Stimulated activated CD8-positive, alpha-beta memory T cell treated with anti-CD3 and anti-CD28 coated beads, Interleukin-4, amount 100 ng/mL, for 4 hours (primary cell): ENCODE data around the gene C1QTNF9B.
"Not testable (repeated sequence)": the region's sequence is repeated elsewhere in the genome, so short reads cannot be mapped to it uniquely, and the experiment has no call there.

Experiments used
- DNase-seq, 2 donors: peaks; one replicate each; pipeline ENCODE4 v3.0.0-alpha.2; 2020; ENCODE audit warnings: low read depth in 2 of 2, low spot score in 1 of 2

Gene C1QTNF9B

GRCh38 chr13:23897452-23897919, at the start of gene C1QTNF9B:
Gene C1QTNF9B, minus strand, starts transcription at chr13:23897502.
- DNase-seq = not testable (repeated sequence)

- no peak for DNase-seq
These were observed 49.6 kb upstream of the C1QTNF9B start for GRCh38 chr13:23946900-23947299.

- no peak for DNase-seq
These were observed 48.8 kb upstream of the C1QTNF9B start for GRCh38 chr13:23946067-23946466.

GRCh38 chr13:23945612-23946011, 48.3 kb upstream of the C1QTNF9B start:
- DNase-seq = no peak

- no peak for DNase-seq
These were observed 43.9 kb upstream of the C1QTNF9B start for GRCh38 chr13:23941211-23941610.

GRCh38 chr13:23939666-23940065, 42.4 kb upstream of the C1QTNF9B start:
- DNase-seq = not testable (repeated sequence)

GRCh38 chr13:23934520-23934919, 37.2 kb upstream of the C1QTNF9B start:
- no peak for DNase-seq

- DNase-seq = no peak
These were observed 31.7 kb upstream of the C1QTNF9B start for GRCh38 chr13:23928985-23929384.

GRCh38 chr13:23923031-23923430, 25.7 kb upstream of the C1QTNF9B start:
- DNase-seq = no peak

GRCh38 chr13:23922005-23922932, 25.0 kb upstream of the C1QTNF9B start:
- DNase-seq = no peak

- no peak for DNase-seq
These were observed 24.2 kb upstream of the C1QTNF9B start for GRCh38 chr13:23921451-23921888.

GRCh38 chr13:23919006-23919405, 21.7 kb upstream of the C1QTNF9B start:
- DNase-seq = no peak

- DNase-seq = no peak
These were observed 20.9 kb upstream of the C1QTNF9B start for GRCh38 chr13:23918208-23918607.

- no peak for DNase-seq
These were observed 18.0 kb upstream of the C1QTNF9B start for GRCh38 chr13:23915308-23915707.

GRCh38 chr13:23912469-23912868, 15.2 kb upstream of the C1QTNF9B start:
- DNase-seq = no peak

- no peak for DNase-seq
These were observed 12.3 kb upstream of the C1QTNF9B start for GRCh38 chr13:23909606-23910005.

GRCh38 chr13:23905766-23906165, 8.5 kb upstream of the C1QTNF9B start:
- no peak for DNase-seq

- no peak for DNase-seq
These were observed 6.6 kb upstream of the C1QTNF9B start for GRCh38 chr13:23903906-23904280.

- DNase-seq = no peak
These were observed 5.9 kb upstream of the C1QTNF9B start for GRCh38 chr13:23902975-23903905.

GRCh38 chr13:23901365-23901764, 4.1 kb upstream of the C1QTNF9B start:
- DNase-seq = no peak

- no peak for DNase-seq
These were observed 2.3 kb upstream of the C1QTNF9B start for GRCh38 chr13:23899555-23899954.

- no peak for DNase-seq
These were observed 799 bp upstream of the C1QTNF9B start for GRCh38 chr13:23898101-23898500.
